H9 (cell line): Measurements from ENCODE around the gene ROR1. TPM values are rescaled to one million over a fixed set of nuclear protein-coding genes. Genes with fewer than 3 reads are reported as not detected.

ENCODE experiments used
- DNase-seq: peaks from one replicate; pipeline ENCODE4 v3.0.0-alpha.2; 2017
- H2AFZ ChIP-seq: one replicate; pipeline ENCODE4 v1.6.1; 2013; ENCODE audit warnings: mild to moderate bottlenecking, low read length, control low read depth, moderate library complexity
- H2AK5ac ChIP-seq: 2 replicates; pipeline ENCODE4 v1.6.1; 2013; ENCODE audit warnings: low read length, control low read depth, mixed read lengths; ENCODE audit not compliant: insufficient read length
- H2BK120ac ChIP-seq: one replicate; pipeline ENCODE4 v1.6.1; 2013; ENCODE audit warnings: low read depth, mild to moderate bottlenecking, low read length, control low read depth, inconsistent platforms; ENCODE audit not compliant: poor library complexity, severe bottlenecking
- H2BK12ac ChIP-seq: 2 replicates; pipeline ENCODE4 v1.6.1; 2013; ENCODE audit warnings: low read length, control low read depth, mixed read lengths, low read depth; ENCODE audit not compliant: insufficient read length
- H2BK15ac ChIP-seq: 2 replicates; pipeline ENCODE4 v1.6.1; 2013; ENCODE audit warnings: low read depth, low read length, control low read depth
- H2BK20ac ChIP-seq: one replicate; pipeline ENCODE4 v1.6.1; 2013; ENCODE audit warnings: low read depth, mild to moderate bottlenecking, low read length, control low read depth, inconsistent platforms; ENCODE audit not compliant: poor library complexity, severe bottlenecking
- H2BK5ac ChIP-seq: 2 replicates; pipeline ENCODE4 v1.6.1; 2013; ENCODE audit warnings: low read length, control low read depth, mixed read lengths; ENCODE audit not compliant: insufficient read length
- H3K14ac ChIP-seq: 2 replicates; pipeline ENCODE4 v1.6.1; 2013; ENCODE audit warnings: low read length, control low read depth; ENCODE audit not compliant: insufficient read depth
- H3K18ac ChIP-seq: 2 replicates; pipeline ENCODE4 v1.6.1; 2013; ENCODE audit warnings: low read depth, mild to moderate bottlenecking, mixed read lengths, low read length, control low read depth; ENCODE audit not compliant: insufficient read length
- H3K23ac ChIP-seq: 2 replicates; pipeline ENCODE4 v1.6.1; 2013; ENCODE audit warnings: low read length, control low read depth, mixed read lengths, low read depth; ENCODE audit not compliant: insufficient read length
- H3K23me2 ChIP-seq: 2 replicates; pipeline ENCODE4 v1.6.1; 2013; ENCODE audit warnings: low read depth, mild to moderate bottlenecking, mixed read lengths, low read length, control low read depth; ENCODE audit not compliant: insufficient read length, poor library complexity, severe bottlenecking
- H3K27ac ChIP-seq: 2 replicates; pipeline ENCODE4 v1.5.1; 2013; ENCODE audit warnings: low read length, control low read depth, mixed read lengths, low read depth; ENCODE audit not compliant: insufficient read length
- H3K27me3 ChIP-seq: 2 replicates; pipeline ENCODE4 v1.6.1; 2013; ENCODE audit warnings: low read length, control low read depth, inconsistent platforms; ENCODE audit not compliant: insufficient read depth
- H3K4ac ChIP-seq: 2 replicates; pipeline ENCODE4 v1.6.1; 2013; ENCODE audit warnings: low read depth, mild to moderate bottlenecking, control low read depth, inconsistent platforms, low read length, moderate library complexity
- H3K4me1 ChIP-seq: 2 replicates; pipeline ENCODE4 v1.6.1; 2013; ENCODE audit warnings: low read length, control low read depth, inconsistent platforms; ENCODE audit not compliant: insufficient read depth
- H3K4me2 ChIP-seq: 2 replicates; pipeline ENCODE4 v1.6.1; 2013; ENCODE audit warnings: low read length, control low read depth, mixed read lengths; ENCODE audit not compliant: insufficient read length, insufficient read depth
- H3K56ac ChIP-seq: 2 replicates; pipeline ENCODE4 v1.6.1; 2013; ENCODE audit warnings: low read depth, mild to moderate bottlenecking, mixed read lengths, low read length, control low read depth; ENCODE audit not compliant: insufficient read length
- H3K79me1 ChIP-seq: 2 replicates; pipeline ENCODE4 v1.6.1; 2013; ENCODE audit warnings: low read depth, mild to moderate bottlenecking, moderate library complexity, low read length, control low read depth, inconsistent platforms; ENCODE audit not compliant: insufficient read depth, poor library complexity, severe bottlenecking
- H3K79me2 ChIP-seq: 2 replicates; pipeline ENCODE4 v1.6.1; 2013; ENCODE audit warnings: low read length, control low read depth, inconsistent platforms; ENCODE audit not compliant: insufficient read depth
- H3K9ac ChIP-seq: 2 replicates; pipeline ENCODE4 v1.6.1; 2013; ENCODE audit warnings: low read length, control low read depth, mixed read lengths; ENCODE audit not compliant: insufficient read length; ENCODE audit errors: extremely low read depth
- H3K9me3 ChIP-seq: one replicate; pipeline ENCODE4 v1.6.1; 2013; ENCODE audit warnings: low read depth, low read length, inconsistent platforms; ENCODE audit not compliant: control insufficient read depth
- H3T11ph ChIP-seq: one replicate; pipeline ENCODE4 v1.6.1; 2013; ENCODE audit warnings: mild to moderate bottlenecking, low read length, control low read depth, inconsistent platforms
- H4K20me1 ChIP-seq: one replicate; pipeline ENCODE4 v1.6.1; 2013; ENCODE audit not compliant: control insufficient read depth, insufficient read length, insufficient read depth
- H4K5ac ChIP-seq: 2 replicates; pipeline ENCODE4 v1.6.1; 2013; ENCODE audit warnings: low read depth, mild to moderate bottlenecking, mixed read lengths, low read length, control low read depth; ENCODE audit not compliant: insufficient read length
- H4K8ac ChIP-seq: replicated peaks from 2 replicates; pipeline ENCODE4 v1.6.1; 2013; ENCODE audit warnings: low read length, control low read depth, mixed read lengths, low read depth; ENCODE audit not compliant: insufficient read length
- H4K91ac ChIP-seq: 2 replicates; pipeline ENCODE4 v1.6.1; 2013; ENCODE audit warnings: low read depth, mild to moderate bottlenecking, moderate library complexity, mixed read lengths, low read length, control low read depth; ENCODE audit not compliant: insufficient read length
- H3K27ac Mint-ChIP-seq, 3 experiments: 2 replicates in 2 of 3; 3 replicates in 1 of 3; pipeline ENCODE4 v1.8.0; 2020 to 2021; ENCODE audit warnings: mixed read lengths in 3 of 3, mild to moderate bottlenecking in 1 of 3, moderate library complexity in 1 of 3
- H3K27me3 Mint-ChIP-seq: 2 replicates; pipeline ENCODE4 v1.8.0; 2021; ENCODE audit warnings: low read depth, mild to moderate bottlenecking, moderate library complexity, mixed read lengths
- H3K36me3 Mint-ChIP-seq, 3 experiments: 2 replicates in 2 of 3; 3 replicates in 1 of 3; pipeline ENCODE4 v1.8.0; 2020 to 2021; ENCODE audit warnings: low read depth in 3 of 3, mixed read lengths in 3 of 3; ENCODE audit not compliant: insufficient read depth in 1 of 3
- H3K4me1 Mint-ChIP-seq, 2 experiments: 2 replicates each; pipeline ENCODE4 v1.8.0; 2020; ENCODE audit warnings: mixed read lengths in 2 of 2
- H3K4me3 Mint-ChIP-seq, 2 experiments: 2 replicates in 1 of 2; 3 replicates in 1 of 2; pipeline ENCODE4 v1.8.0; 2020 to 2021; ENCODE audit warnings: mild to moderate bottlenecking in 2 of 2, mixed read lengths in 2 of 2, moderate library complexity in 1 of 2
- H3K9me3 Mint-ChIP-seq, 2 experiments: 2 replicates in 1 of 2; 3 replicates in 1 of 2; pipeline ENCODE4 v1.8.0; 2020; ENCODE audit warnings: mild to moderate bottlenecking in 2 of 2, mixed read lengths in 2 of 2, moderate library complexity in 1 of 2
- CTCF ChIP-seq: fragments of 200-600 bp; sonication (generic); conservative IDR thresholded peaks from 3 replicates; pipeline ENCODE4 v1.8.0; 2021; ENCODE audit warnings: antibody characterized with exemption, mild to moderate bottlenecking
- WGBS: extraction: QIAGEN DNeasy Blood & Tissue Kit; methylation state at CpG from one replicate; pipeline ENCODE4 v1.1.7; 2013; ENCODE audit warnings: missing lambda C conversion rate, low lambda C conversion rate, mixed read lengths; ENCODE audit not compliant: insufficient read length; ENCODE audit errors: extremely low coverage; 5-methylcytosine and 5-hydroxymethylcytosine counted together
- total RNA-seq: library from RNA; stranded (reverse); gene quantifications from 2 replicates; pipeline ENCODE4 v1.2.1, GENCODE V29; 2021

Gene ROR1
- total RNA-seq, 1 experiment from 2014 or later: 75.9 TPM

GRCh38 chr1:64179588-64179987, 405.8 kb downstream of the ROR1 start:
- no peak overlapping the region for H3K4me2 ChIP-seq
- TF ChIP-seq CTCF: no peak
- no peak overlapping the region for H4K8ac ChIP-seq
- H3K27ac Mint-ChIP-seq: no peak overlapping the region
- no peak overlapping the region for H3K18ac ChIP-seq
- DNase-seq: no peak
- H3K27me3 Mint-ChIP-seq: no peaks in the 10 kb centered on the region
- H3K23me2 ChIP-seq: peaks cover 3% of the 10 kb centered on the region
- no peak overlapping the region for H3K14ac ChIP-seq
- no peak overlapping the region for H3K27ac ChIP-seq
- H3K4ac ChIP-seq: no peak overlapping the region
- WGBS: no CpG with 5 or more reads among the region's 4 CpGs
- H3K9ac ChIP-seq: no peak overlapping the region
- H3K79me2 ChIP-seq: no peaks in the 10 kb centered on the region
- no peak overlapping the region for H2BK12ac ChIP-seq
- no peak overlapping the region for H3T11ph ChIP-seq
- no peak overlapping the region for H4K91ac ChIP-seq
- H3K27me3 ChIP-seq: no peaks in the 10 kb centered on the region
- H3K36me3 Mint-ChIP-seq: peaks cover 19 to 34% (median 27%) of the 10 kb centered on the region in 3 experiments; a peak in 6 of 7 replicates
- H3K9me3 ChIP-seq: no peaks in the 10 kb centered on the region
- no peaks in the 10 kb centered on the region for H3K79me1 ChIP-seq
- no peak overlapping the region for H2BK120ac ChIP-seq
- H2AFZ ChIP-seq: no peak overlapping the region
- no peak overlapping the region for H4K5ac ChIP-seq
- H2BK5ac ChIP-seq: no peak overlapping the region
- no peak overlapping the region for H2BK15ac ChIP-seq
- H3K23ac ChIP-seq: no peak overlapping the region
- no peaks in the 10 kb centered on the region for H3K9me3 Mint-ChIP-seq
- peaks cover 3% of the 10 kb centered on the region; the same call in 1 of the 2 replicates for H3K4me1 ChIP-seq
- H2BK20ac ChIP-seq: no peak overlapping the region
- no peak overlapping the region for H3K4me3 Mint-ChIP-seq
- H2AK5ac ChIP-seq: no peak overlapping the region
- H4K20me1 ChIP-seq: no peaks in the 10 kb centered on the region
- no peak overlapping the region for H3K56ac ChIP-seq
- H3K4me1 Mint-ChIP-seq: peaks cover 11 to 20% of the 10 kb centered on the region in 2 experiments
